MCF 10A (cell line): ENCODE results near the gene SIGLEC10. TPM values are rescaled to one million over a fixed set of nuclear protein-coding genes. Genes with fewer than 3 reads are reported as not detected.
A peak's percentile ranks its signal among the peaks of the same experiment; 100 is the strongest.

Experiments used
- BruUV-seq: library from RNA; stranded (reverse); fragments of 400-500 nt; replicated peaks from 2 replicates; lab custom pipeline; 2021; lab: Mats Ljungman, UMichigan
- CTCF ChIA-PET: fragments of 300-600 bp; sonication (Branson Sonifier 250); formaldehyde crosslinking; extraction: SDS; loops from one replicate; lab custom pipeline; 2021; ENCODE audit warnings: antibody characterized with exemption, inconsistent platforms; lab: Yijun Ruan, JAX
- POLR2A ChIA-PET: fragments of 300-600, 350-650 bp; sonication (Branson Sonifier 250); formaldehyde crosslinking; extraction: SDS; loops from one replicate; lab custom pipeline; 2020; ENCODE audit warnings: antibody characterized with exemption, inconsistent platforms; lab: Yijun Ruan, JAX
- DNase-seq: peaks from one replicate; pipeline ENCODE4 v3.0.0-alpha.2; 2018; ENCODE audit not compliant: unreplicated experiment
- H3K27ac Mint-ChIP-seq: one replicate; pipeline ENCODE4 v1.8.0; 2022; ENCODE audit warnings: mild to moderate bottlenecking, low read depth, mixed read lengths; ENCODE audit not compliant: unreplicated experiment
- H3K27me3 Mint-ChIP-seq: one replicate; pipeline ENCODE4 v1.8.0; 2022; ENCODE audit warnings: mixed read lengths; ENCODE audit not compliant: insufficient read depth, unreplicated experiment
- H3K36me3 Mint-ChIP-seq: one replicate; pipeline ENCODE4 v1.8.0; 2022; ENCODE audit warnings: mild to moderate bottlenecking, moderate library complexity, mixed read lengths; ENCODE audit not compliant: insufficient read depth, unreplicated experiment
- H3K4me1 Mint-ChIP-seq: one replicate; pipeline ENCODE4 v1.8.0; 2022; ENCODE audit warnings: mixed read lengths; ENCODE audit not compliant: insufficient read depth, unreplicated experiment
- H3K4me3 Mint-ChIP-seq: one replicate; pipeline ENCODE4 v1.8.0; 2022; ENCODE audit warnings: mild to moderate bottlenecking, moderate library complexity, mixed read lengths; ENCODE audit not compliant: unreplicated experiment
- H3K9me3 Mint-ChIP-seq: one replicate; pipeline ENCODE4 v1.8.0; 2022; ENCODE audit warnings: mixed read lengths; ENCODE audit not compliant: unreplicated experiment
- CTCF ChIP-seq: fragments of 200-600 bp; IDR thresholded peaks from one replicate; pipeline ENCODE4 v1.8.0; 2022; ENCODE audit warnings: antibody characterized with exemption, mild to moderate bottlenecking; ENCODE audit not compliant: unreplicated experiment
- intact Hi-C: fragments of 100-400 bp; cut with micrococcal nuclease; formaldehyde crosslinking; loops from 2 replicates; pipeline ENCODE4 v1.14.1; 2022
- total RNA-seq: library from RNA; stranded (reverse); gene quantifications from 2 replicates; pipeline ENCODE4 v1.2.3, GENCODE V29; 2022

SIGLEC10 gene
- total RNA-seq, 1 experiment from 2014 or later: not detected

GRCh38 chr19:51462276-51462675 lies 44.8 kb upstream of the SIGLEC10 start:
- H3K36me3 Mint-ChIP-seq: no peaks in the 10 kb centered on the region
- no peaks in the 10 kb centered on the region for H3K9me3 Mint-ChIP-seq
- no peak for DNase-seq
- H3K4me3 Mint-ChIP-seq: no peak overlapping the region
- TF ChIP-seq CTCF: no peak
- POLR2A ChIA-PET: interaction anchor here (0.5 kb wide), 1 partner anchor 22 kb away, joined by 3 read pairs; no protein-coding TSS in a partner anchor
- intact Hi-C loops: no loop called here
- no peaks in the 10 kb centered on the region for H3K27me3 Mint-ChIP-seq
- H3K27ac Mint-ChIP-seq: no peak overlapping the region
- BruUV-seq: no TSS peak
- H3K4me1 Mint-ChIP-seq: no peaks in the 10 kb centered on the region
- CTCF ChIA-PET: interaction anchor here (0.6 to 2.0 kb wide), 3 partner anchors 9 to 24 kb away, joined by 3 to 14 read pairs (median 3); no protein-coding TSS in a partner anchor

- Mint-ChIP-seq H3K36me3 (no peaks in the 10 kb centered on the region), H3K9me3 (peaks cover 3% of the 10 kb centered on the region), H3K4me1 (no peaks in the 10 kb centered on the region), H3K4me3 (no peak overlapping the region), H3K27ac (no peak overlapping the region), H3K27me3 (no peaks in the 10 kb centered on the region)
- CTCF ChIA-PET: interaction anchor here (0.6 to 2.0 kb wide), 4 partner anchors 8 to 196 kb away, joined by 3 to 14 read pairs (median 7); no protein-coding TSS in a partner anchor
- POLR2A ChIA-PET: no interaction called here
- no peak for TF ChIP-seq CTCF
- intact Hi-C loops: no loop called here
- no peak for DNase-seq
- no TSS peak for BruUV-seq
These were observed 44.3 kb upstream of the SIGLEC10 start for GRCh38 chr19:51461723-51462161.

- Mint-ChIP-seq H3K4me3 (peak overlapping the region; percentile 10), H3K9me3 (peaks cover 7% of the 10 kb centered on the region), H3K27ac (no peak overlapping the region), H3K36me3 (no peaks in the 10 kb centered on the region), H3K27me3 (no peaks in the 10 kb centered on the region), H3K4me1 (no peaks in the 10 kb centered on the region)
- intact Hi-C loops: no loop called here
- ChIA-PET POLR2A (no interaction called here), CTCF (interaction anchor here (0.7 to 1.9 kb wide), 4 partner anchors 13 to 201 kb away, joined by 3 to 10 read pairs (median 4); no protein-coding TSS in a partner anchor)
- BruUV-seq: no TSS peak
- DNase-seq: no peak
- TF ChIP-seq CTCF: no peak
These were observed 42.9 kb upstream of the SIGLEC10 start for GRCh38 chr19:51460164-51460992.

GRCh38 chr19:51458899-51459505 lies 41.6 kb upstream of the SIGLEC10 start:
- no peaks in the 10 kb centered on the region for H3K27me3 Mint-ChIP-seq
- H3K4me3 Mint-ChIP-seq: no peak overlapping the region
- H3K36me3 Mint-ChIP-seq: no peaks in the 10 kb centered on the region
- TF ChIP-seq CTCF: no peak
- H3K27ac Mint-ChIP-seq: no peak overlapping the region
- no TSS peak for BruUV-seq
- peaks cover 7% of the 10 kb centered on the region for H3K9me3 Mint-ChIP-seq
- CTCF ChIA-PET: no interaction called here
- no peak for DNase-seq
- H3K4me1 Mint-ChIP-seq: no peaks in the 10 kb centered on the region
- intact Hi-C loops: no loop called here
- POLR2A ChIA-PET: interaction anchor here (0.7 kb wide), 1 partner anchor 1465 kb away, joined by 3 read pairs; no protein-coding TSS in a partner anchor
